Activated CD4-positive, CD25-positive, alpha-beta regulatory T cell treated with anti-CD3 and anti-CD28 coated beads, Interleukin-2, amount 50 U/mL, for 24 hours (primary cell): ENCODE results near the gene LTV1.
"Not testable (repeated sequence)": the region's sequence is repeated elsewhere in the genome, so short reads cannot be mapped to it uniquely, and the experiment has no call there.

Source experiments
- ATAC-seq, 2 donors: fragments of 150-1000 bp; cut with Tn5 transposase; one replicate each; pipeline ENCODE4 v1.10.0; 2021; ENCODE audit warnings: mild to moderate bottlenecking in 1 of 2, moderate library complexity in 1 of 2

LTV1 gene, protein sequence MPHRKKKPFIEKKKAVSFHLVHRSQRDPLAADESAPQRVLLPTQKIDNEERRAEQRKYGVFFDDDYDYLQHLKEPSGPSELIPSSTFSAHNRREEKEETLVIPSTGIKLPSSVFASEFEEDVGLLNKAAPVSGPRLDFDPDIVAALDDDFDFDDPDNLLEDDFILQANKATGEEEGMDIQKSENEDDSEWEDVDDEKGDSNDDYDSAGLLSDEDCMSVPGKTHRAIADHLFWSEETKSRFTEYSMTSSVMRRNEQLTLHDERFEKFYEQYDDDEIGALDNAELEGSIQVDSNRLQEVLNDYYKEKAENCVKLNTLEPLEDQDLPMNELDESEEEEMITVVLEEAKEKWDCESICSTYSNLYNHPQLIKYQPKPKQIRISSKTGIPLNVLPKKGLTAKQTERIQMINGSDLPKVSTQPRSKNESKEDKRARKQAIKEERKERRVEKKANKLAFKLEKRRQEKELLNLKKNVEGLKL

DNA sequence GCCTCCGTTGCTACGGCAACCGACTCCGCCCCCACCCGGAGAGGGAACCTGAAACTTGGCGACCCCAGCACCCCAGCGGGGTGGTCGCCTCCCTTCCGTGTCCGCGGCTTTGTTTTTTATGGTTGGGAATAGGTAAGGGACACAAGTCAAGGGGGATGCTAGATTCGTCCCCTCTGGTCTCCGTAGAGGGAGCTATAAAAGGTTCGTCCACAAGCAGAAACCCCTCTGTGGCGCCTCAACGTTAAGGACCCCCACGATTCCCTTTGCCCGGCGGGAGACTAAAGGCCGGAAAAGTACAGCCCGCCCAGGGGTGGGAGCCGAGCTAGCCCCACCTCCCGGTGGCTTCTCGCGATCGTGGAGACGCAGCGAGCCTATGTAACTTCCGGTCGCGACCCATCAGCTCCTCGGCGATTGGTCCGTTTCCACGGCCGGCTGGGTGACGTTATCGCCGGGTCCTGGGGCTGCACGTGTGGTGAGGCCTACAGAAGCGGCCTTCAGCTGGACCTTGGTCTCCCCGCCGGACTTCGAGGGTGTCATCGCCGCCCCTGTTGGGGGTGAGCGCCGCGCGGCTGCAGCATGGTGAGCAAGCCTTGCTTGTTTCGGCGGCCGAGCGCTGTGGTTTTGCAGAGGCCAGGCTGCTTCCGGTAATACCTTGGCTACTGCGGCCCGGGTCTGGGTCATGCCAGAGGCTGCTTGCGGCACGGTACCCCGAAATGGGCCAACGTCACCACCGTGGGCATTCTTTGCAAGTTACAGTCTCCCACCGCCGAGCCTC lies at the start of gene LTV1:
TSS of gene LTV1 (plus strand) at position 437 of the 775 bp plus-strand sequence. CDS start at position 577, 140 bp downstream.
- ATAC-seq, result peak; percentile 97 to 98

DNA sequence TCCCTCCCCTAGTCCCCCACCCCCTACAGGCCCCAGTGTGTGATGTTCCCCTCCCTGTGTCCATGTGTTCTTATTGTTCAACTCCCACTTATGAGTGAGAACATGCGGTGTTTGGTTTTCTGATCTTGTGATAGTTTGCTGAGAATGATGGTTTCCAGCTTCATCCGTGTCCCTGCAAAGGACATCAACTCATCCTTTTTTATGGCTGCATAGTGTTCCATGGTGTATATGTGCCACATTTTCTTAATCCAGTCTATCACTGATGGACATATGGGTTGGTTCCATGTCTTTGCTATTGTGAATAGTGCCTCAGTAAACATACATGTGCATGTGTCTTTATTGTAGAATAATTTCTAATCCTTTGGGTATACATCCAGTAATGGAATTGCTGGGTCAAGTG lies 46.6 kb upstream of the LTV1 start:
- not testable (repeated sequence) for ATAC-seq

DNA sequence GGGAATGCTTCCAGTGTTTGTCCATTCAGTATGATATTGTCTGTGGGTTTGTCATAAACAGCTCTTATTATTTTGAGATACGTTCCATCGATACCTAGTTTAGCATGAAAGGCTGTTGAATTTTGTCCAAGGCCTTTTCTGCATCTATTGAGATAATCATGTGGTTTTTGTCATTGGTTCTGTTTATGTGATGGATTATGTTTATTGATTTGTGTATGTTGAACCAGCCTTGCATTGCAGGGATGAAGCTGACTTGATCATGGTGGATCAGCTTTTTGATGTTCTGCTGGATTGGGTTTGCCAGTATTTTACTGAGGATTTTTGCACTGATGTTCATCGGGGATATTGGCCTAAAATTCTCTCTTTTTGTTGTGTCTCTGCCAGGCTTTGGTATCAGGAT lies 44.7 kb upstream of the LTV1 start:
- ATAC-seq, result not testable (repeated sequence)

DNA sequence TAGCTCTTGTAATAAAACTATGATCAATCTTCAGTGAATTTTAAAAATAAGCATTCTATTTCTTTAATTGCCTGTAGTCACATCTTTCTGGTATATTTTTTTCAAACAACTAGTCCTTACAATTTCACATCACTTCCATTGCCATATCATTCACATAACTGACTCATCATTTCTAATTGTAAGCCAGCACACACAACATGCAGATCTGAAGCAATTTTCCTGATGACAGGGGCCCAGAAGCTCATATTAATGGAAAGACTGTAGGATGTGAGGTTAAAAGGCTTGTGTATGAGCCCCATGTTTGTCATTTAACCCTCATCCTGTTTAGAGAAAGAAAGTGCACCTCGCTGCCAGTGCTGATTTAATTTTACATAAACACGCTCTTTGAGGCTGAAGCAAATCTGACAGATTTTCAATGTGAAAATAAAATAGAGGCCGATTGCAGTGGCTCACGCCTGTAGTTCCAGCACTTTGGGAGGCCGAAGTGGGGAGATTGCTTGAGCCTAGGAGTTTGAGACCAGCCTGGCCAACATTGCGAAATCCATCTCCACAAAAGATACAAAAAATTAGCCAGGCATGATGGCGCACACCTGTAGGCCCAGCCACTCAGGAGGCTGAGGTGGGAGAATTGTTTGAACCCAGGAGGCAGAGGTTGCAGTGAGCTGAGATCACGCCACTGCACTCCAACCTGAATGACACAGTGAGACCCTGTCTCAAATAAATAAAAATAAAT lies 40.1 kb upstream of the LTV1 start:
- no peak for ATAC-seq

DNA sequence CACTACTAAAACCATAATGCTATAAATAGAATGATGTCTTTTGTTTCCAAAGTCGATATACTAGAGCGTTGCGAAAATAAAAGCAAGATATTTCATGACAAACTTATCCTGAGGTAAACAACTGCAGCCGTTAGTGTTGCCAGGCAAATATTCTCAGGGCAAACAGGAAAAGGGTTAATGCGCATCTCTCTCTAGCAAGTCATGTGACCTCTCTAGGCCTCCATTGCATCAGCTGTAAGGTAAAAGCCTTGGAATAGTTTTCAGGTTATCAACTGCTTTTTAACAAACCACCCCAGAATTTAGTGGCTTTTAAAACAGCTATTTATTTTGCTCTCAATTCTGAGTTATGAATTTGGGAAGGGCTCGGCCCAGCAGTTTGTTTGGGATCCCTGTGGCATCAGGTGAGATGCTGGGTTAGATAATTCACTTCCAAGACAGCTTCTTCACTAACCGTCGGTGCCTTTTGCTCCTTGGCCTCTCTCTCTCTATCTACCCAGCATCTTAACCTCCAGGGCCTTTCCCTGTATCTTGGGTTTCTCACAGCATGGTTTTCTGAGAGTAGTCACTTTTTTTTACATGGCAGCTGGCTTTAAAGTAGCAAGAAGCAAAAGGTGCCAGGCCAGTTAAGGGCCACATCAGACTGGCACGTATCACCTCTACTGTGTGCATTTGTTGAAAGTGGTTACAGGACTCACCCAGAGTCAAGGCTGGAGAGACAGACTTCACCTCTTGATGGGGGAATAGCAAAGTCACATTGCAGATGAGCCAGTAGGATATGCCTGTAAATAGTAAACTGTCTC lies 39.2 kb upstream of the LTV1 start:
- ATAC-seq, result no peak

DNA sequence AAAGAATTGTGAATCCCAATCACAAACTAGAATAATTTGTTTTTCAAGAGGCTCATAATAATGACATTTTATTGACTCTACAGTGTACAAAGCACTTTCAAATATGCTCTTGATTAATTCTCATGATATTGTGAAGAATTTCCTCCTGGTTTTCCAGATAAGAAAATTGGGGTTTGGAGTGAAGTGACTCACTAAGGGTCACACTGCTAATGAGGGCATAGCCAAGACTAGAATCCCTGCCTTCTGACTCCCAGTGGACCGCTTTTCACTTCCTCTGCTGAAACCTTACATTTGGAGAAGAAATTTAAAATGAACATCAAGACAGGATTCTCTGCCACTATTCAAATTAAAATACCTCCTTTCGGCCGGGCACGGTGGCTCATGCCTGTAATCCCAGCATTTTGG lies 38.3 kb upstream of the LTV1 start:
- ATAC-seq, result no peak

DNA sequence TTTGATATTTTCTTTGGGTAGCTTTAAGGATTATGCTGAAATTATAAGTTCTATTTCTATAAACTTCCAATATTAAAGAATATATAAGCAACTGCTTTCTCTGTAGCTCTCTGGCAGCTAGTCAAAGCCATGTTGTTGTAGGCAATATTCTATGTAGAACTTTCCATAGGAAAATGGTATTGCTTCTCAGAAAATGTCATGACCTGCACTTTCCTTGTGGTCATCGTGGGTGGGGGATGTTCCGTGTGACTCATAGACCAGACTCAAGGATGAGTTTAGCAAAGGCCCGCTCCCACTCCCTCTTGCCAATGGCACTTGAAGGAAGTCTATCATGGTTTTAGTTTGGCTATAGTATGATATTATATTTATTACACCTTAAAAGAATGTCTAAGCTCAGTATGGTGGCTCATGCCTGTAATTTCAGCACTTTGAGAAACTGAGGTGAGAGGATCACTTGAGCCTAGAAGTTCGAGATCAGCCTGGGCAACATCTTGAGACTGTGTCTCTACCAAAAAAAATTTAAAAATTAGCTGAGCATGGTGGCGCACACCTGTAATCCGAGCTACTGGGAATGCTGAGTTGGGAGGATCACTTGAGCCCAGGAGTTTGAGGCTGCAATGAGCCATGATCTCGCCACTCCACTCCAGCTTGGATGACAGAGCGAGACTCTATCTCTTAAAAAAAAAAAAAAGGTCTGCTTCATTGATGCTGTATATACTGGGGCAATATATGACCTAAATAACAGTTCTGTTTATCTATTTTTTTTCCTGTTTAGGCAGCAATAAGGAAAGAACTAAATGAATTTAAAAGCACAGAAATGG lies 36.6 kb upstream of the LTV1 start:
- ATAC-seq, result peak; percentile 71 to 81

DNA sequence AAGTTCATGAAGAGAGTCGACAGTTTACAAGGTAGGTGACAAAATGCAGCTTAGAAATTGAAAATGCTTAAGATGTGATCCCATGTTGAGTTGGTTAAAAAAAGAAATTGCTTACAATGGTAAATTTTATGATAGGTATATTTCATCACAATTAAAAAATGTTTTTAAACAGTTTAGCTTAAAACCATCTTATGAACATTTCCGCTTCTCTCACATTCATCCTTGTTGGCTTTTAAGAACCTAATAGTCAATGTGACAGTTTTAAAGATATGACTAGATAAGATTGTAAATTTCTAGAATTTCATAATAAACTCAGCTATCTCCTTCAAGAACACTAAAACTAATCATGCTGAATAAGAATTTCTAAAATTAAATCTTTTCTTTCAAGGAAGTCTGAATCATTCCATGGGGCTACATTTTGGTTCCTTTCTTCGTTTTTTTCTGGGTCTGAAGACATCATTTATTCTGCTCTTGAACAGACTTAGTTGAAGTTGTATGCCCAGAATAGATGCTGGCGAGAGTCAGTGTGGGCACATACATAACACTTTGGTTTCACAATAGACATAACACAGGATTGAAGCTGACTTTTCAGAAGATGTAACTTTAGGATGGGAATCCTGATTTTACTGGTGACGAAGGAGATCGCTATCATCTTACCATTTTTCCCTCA lies 35.9 kb upstream of the LTV1 start:
- ATAC-seq, result peak in 1 of 2 donors; percentile 21

DNA sequence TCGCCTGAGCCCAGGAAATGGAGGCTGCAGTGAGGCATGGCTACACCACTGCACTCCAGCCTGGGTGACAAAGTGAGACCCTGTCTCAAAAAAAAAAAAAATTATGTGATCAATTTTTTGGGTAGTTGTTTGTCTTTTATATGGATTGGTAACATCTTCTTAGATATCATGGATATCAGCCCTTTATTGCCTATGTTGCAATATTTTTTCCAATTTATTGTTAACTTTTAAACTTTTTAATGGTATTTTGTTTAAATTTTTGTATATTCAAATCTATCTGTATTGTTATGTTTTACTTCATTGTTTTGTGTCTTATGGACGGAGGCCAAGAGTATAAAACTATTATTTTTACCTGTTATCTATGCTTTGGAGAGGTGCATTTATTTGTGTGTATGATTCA lies 32.4 kb upstream of the LTV1 start:
- no peak for ATAC-seq

DNA sequence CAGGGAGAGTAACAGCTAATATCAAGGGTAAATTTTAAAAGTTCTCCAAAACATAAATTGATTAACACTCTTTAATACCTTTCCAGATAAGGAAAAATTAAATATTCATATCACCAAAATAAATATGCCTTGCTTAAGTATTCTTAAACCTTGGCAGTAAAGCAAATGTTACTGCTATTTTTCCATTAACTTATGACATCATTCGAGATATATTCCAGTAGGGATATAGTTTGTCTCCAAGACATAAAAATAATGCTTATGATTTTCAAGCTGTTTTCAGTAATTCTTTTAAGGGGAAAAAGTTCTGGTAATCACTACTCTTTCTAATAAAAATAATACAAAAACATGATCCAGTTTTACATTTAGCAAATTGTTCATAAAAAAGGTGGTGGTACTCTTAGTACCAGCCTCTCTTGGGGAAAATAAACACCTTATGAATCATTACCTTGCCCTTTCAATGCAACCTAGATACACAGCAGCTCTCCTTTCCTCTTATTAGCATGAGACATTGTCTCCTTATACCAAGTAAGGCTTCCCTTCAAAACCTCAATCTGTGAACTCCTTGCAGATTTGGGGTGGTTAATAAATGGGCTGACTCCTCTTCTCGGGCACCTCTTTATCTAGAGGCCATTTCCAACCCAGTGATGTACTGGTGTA lies 31.5 kb upstream of the LTV1 start:
- ATAC-seq, result peak in 1 of 2 donors; percentile 10

DNA sequence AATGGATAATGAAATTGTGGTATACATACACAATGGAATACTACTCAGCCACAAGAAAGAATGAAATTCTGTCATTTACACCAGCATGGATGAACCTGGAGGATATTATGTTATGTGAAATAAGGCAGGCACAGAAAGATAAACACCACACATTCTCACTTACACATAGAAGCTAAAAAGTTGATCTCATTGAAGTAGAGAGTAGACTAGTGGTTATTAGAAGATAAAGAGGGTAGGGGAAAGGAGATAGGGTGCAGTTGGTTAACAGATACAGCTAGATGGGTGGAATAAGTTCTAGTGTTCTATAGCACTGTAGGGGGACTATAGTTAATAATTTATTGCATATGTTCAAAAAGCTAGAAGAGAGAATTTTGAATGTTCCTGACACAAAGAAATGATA lies 25.5 kb upstream of the LTV1 start:
- ATAC-seq, result no peak

DNA sequence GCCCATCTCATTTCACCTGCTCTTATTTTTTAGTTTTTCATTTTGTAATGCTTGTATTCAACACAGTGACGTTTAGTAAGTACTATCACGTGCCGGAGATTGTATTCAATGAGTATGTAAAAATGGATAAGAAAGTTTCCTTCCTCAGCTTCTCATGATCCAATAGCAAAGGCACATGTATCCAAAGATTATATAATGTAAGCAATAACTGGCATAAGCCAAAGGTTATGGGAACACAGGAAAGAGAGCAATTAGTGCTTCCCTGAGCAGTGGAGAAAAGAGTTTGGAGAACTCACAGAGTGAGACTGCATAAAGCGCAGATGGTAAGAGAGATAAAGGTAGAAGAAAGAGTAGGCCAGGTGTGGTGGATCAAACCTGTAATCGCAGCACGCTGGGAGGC lies 21.8 kb upstream of the LTV1 start:
- ATAC-seq, result no peak

DNA sequence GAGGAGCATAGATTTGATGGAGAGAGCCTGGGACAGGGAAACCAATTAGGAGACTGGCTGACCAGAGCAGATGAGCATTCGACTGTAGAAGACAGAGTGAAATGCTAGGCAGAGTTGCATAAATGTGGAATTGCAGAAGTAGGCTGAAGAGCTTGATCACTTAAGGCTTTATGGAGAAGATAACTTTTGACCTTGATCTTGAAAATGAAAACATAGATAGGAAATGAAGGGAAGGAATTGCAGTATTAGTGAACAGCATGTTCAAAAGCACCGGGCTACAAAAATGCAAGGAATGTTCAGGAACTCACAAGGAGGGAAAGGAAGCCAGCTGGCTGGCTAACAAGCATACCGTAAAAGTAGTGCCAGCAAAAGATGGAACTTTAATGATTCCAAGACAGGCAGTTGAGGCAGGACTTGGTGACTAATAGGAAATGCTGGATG lies 20.5 kb upstream of the LTV1 start:
- ATAC-seq, result no peak

DNA sequence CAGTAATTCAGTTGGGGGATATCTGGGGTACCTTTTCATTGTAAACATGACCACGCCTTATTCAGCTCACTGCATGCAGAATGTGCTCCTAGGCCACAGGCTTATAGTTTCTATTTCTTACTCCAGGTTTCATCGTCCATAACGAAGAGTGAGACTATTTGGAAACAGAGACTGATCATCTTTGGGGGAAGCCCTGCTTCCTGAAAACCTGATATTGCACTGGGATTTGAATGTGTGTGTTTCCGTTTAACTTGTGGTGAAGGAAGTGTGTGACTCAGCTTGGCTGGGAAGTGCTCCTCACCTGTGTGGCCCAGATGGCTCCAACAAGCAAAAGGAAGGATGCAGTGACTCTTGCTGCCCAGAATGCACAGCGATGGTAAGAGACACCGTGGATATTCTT lies 19.6 kb upstream of the LTV1 start:
- ATAC-seq, result no peak

DNA sequence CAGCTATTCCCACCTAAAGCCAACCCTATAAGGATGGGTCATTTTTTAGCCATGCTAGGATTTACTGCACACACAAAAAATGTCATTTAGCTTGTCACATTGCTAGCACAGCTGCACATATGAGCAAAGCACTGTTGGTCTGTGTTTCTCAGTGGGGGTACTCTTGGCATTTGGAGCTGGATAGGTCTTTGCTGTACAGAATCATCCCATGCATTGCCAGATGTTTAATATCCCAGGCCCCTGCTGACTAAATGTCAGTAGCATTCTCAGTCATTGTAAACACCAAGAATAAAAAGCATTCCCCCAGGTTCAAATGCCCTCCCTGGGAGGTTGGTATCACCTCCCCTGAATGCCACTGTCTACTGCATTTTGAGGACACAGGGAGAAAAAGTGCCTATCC lies 14.6 kb upstream of the LTV1 start:
- no peak for ATAC-seq

DNA sequence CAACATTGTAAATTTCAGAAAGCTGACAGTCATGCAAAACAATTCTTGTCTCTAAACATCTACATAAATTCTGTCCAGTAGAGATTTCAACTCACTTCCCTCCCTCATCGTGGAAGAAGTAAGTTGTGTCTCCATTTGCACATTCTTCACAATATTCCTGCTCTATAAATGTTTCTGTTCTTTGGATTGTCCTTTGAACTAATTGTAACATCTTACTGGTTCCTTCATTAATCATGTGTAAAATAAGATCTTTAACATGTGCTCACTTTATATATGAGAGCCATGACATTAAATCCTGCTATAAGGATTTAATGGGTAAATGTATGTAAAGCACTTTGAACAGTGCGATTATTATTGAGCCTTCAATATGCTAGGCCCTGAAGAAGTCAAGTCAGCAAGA lies 7.0 kb upstream of the LTV1 start:
- ATAC-seq, result no peak

DNA sequence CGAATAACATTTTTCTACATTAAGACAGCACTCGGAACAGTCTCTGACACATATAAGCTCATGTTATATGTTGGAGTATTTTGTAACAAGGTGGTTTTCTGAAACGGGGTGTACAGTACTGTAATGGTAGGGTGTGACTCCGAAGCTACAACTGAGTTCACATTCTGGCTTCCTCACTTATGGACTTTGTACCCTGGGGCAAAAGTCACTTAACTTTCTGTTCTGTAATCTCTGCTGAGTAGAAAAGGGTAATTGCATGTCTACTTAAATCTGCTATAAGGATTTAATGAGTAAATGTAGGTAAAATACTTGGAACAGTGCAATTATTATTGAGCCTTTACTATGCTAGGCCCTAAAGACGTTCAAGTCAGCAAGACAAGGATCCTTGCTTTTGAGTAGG lies 4.7 kb upstream of the LTV1 start:
- no peak for ATAC-seq

DNA sequence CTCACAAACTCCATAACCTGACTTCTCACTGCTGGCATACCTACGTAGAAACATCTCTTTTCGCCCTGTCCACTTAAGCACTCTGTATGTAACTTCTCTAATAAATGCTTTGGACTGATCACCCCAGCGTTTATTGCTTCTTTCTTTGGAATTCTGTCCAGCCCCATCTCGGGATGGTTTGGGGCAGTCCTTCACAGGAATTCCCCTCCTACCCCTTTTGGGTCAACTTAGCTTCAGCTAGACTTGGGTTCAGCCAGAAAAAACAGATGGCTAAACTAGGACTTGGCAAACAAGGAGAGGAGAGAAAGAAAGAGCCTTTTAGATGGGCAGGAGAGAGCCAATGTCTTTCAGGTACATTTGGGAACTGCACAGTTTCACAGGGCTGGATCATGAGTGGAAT lies 3.9 kb upstream of the LTV1 start:
- ATAC-seq, result no peak

DNA sequence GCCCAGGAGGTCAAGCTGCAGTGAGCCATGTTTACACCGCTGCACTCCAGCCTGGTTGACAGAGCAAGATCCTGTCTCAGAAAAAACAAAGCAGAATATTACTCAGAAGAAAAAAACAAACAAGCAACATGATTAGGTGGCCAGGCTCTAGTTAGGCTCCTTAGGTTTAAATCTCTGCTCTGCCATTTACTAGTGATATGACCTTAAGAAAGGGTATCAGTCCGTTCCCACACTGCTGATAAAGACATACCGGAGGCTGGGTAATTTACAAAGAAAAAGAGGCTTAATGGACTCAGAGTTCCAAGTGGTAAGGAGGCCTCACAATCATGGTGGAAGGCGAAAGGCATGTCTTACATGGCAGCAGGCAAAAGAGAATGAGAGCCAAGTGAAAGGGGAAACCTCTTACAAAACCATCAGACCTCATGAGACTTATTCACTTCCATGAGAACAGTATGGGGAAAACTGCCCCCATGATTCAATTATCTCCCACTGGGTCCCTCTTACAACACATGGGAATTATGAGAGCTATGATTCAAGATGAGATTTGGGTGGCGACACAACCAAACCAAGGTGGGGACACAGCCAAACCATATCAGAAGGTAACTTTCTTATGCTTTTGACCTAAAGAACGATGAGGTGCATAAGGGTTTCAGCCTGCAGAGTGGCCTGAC lies 2.4 kb upstream of the LTV1 start:
- ATAC-seq, result no peak

DNA sequence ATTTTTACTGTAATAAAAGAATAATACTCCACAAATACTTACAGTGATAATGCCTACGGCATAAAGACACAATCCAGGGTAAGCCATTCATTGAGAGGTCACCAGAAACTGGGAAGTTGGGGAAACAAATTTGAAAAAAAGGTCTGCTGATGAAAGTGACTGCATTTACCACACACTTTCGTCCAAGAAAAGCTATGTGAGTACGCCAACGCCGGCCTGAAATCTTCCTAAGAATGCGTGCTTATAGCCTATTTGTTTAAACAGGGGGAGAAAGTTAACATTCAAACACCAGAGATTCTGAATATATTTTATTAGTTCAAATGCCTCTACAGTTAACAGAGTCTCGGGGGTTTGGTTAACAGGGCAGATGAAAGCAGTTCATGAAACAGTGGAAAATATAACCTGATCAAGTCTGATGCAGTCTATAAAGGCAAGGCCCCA lies 657 bp upstream of the LTV1 start:
- peak; percentile 62 to 65 for ATAC-seq
